Lower leg skin (tissue), 3 donors: ENCODE data around the gene MR1.

Experiments
- CTCF ChIP-seq, 3 donors: fragments of 450-650 bp; IDR thresholded peaks; one replicate each; pipeline ENCODE4 v1.5.1; 2016; ENCODE audit warnings: antibody characterized with exemption in 3 of 3, mild to moderate bottlenecking in 3 of 3, moderate library complexity in 2 of 3
- POLR2A ChIP-seq, 2 donors: fragments of 450-650 bp; IDR thresholded peaks; one replicate each; pipeline ENCODE4 v1.6.1; 2016 to 2017; ENCODE audit warnings: antibody characterized with exemption in 2 of 2, mild to moderate bottlenecking in 1 of 2, moderate library complexity in 1 of 2

GRCh38 chr1:180997843-180998504, 35.8 kb upstream of the MR1 start:
- TF ChIP-seq CTCF (IDR thresholded peaks at IDR 0.05) (no peak), POLR2A (IDR thresholded peaks at IDR 0.05) (no peak)
